ENCODE results near the gene GAS7.

The GAS7 gene

DNA sequence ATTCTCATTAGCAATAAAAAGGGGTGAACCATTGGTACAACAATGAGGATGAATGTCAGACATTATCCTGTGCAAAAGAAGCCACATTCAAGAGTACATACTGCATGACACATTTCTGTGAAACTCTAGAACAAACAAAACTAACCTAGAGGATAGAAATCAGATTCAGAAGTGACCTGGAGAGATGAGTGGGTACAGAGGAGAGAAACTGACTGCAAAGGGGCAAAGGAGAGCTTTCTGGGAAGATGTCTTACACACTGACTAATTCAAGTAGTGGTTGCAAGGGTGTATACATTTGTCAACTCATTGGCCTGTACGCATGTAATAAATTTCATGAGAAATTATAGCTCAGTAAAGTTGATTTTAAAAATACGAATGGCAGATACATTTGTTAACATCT lies 115.6 kb downstream of the GAS7 start:
- no peak for DNase-seq (ENCODE audit: low spot score)
- TF ChIP-seq, protein P1, sequence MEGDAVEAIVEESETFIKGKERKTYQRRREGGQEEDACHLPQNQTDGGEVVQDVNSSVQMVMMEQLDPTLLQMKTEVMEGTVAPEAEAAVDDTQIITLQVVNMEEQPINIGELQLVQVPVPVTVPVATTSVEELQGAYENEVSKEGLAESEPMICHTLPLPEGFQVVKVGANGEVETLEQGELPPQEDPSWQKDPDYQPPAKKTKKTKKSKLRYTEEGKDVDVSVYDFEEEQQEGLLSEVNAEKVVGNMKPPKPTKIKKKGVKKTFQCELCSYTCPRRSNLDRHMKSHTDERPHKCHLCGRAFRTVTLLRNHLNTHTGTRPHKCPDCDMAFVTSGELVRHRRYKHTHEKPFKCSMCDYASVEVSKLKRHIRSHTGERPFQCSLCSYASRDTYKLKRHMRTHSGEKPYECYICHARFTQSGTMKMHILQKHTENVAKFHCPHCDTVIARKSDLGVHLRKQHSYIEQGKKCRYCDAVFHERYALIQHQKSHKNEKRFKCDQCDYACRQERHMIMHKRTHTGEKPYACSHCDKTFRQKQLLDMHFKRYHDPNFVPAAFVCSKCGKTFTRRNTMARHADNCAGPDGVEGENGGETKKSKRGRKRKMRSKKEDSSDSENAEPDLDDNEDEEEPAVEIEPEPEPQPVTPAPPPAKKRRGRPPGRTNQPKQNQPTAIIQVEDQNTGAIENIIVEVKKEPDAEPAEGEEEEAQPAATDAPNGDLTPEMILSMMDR (IDR thresholded peaks at IDR 0.05; ENCODE audit: extremely low read depth, missing control alignments) = no peak

DNA sequence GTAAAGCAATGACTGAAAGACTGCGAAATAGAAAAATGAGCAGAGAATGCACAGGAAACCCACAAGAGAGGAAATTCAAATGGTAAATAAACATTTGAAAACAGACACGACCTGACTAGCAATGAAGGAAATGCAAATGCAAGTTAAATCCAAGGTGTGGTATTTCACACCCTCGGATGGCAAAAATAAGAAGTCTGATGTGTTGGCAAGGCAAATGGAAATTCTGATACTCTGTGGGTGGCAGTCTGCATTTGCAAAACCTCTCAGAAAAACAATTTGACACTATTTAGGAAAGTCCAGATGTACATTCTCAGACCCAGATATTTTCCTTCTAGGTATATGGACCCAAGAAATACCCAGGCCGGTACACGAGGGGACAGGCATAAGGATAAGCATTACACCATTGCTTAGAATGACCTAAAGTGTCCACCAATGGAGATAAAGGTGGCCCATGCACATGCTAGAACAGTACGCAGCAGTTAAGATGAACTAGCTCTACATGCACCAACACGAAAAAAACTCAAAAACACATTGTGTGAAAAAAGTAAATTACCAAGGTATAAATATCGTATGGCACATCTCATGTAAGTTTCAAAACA lies 116.7 kb downstream of the GAS7 start:
- DNase-seq (ENCODE audit: low spot score) = no peak
- TF ChIP-seq, protein P1 (IDR thresholded peaks at IDR 0.05; ENCODE audit: extremely low read depth, missing control alignments) = no peak

DNA sequence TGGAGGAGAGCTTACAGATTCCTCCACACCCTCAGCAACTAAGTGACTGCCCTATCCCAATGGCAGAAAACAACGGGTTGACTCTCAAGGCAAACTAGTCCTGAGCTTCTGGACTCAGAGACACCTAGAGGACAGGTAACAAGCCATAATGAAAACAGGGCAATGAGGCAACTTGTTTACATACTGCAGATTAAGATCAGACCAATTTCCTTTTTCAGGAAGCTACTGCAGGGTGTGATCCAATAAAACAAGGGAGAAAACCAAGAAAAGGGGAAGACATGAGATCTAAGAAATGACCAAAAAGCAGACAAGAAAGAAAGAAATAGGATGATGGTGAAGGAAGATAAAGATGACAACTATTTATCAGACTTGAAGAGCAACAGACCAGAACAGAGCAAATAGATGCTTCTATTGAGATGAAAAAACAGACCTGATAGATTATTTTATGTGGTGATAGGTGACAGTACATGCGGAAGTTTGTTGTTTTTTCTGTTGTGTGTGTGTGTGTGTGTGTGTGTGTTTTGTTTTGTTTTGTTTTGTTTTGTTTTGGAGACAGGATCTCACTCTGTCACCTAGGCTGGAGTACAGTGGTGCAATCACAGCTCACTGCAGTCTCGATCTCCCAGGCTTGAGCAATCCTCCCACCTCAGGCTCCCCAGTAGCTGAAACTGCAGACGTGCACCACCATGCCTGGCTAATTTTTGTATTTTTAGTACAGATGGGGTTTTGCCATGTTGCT lies 120.7 kb downstream of the GAS7 start:
- no peak for DNase-seq (ENCODE audit: low spot score)

DNA sequence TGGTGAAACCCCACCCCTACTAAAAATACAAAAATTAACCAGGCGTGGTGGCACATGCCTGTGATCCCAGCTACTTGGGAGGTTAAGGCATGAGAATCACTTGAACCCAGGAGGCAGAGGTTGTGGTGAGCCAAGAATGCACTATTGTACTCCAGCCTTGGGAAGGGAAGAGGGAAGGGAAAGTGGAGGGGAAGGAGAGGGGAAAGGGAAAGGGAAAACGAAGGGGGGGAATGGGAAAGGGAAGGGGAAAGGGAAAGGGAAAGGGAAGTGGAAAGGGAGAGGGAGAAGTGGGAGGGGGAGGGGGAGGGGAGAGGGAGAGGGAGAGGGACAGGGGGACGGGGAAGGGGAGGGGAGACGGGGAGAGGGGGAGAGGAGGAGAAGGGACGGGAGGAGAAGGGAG lies 122.5 kb downstream of the GAS7 start:
- DNase-seq (ENCODE audit: low spot score) = no peak
- TF ChIP-seq, protein P1 (IDR thresholded peaks at IDR 0.05; ENCODE audit: extremely low read depth, missing control alignments) = no peak

More for the DNA sequence above, 120.7 kb downstream of the GAS7 start:
- TF ChIP-seq, protein P1 (IDR thresholded peaks at IDR 0.05; ENCODE audit: extremely low read depth, missing control alignments) = no peak

DNA sequence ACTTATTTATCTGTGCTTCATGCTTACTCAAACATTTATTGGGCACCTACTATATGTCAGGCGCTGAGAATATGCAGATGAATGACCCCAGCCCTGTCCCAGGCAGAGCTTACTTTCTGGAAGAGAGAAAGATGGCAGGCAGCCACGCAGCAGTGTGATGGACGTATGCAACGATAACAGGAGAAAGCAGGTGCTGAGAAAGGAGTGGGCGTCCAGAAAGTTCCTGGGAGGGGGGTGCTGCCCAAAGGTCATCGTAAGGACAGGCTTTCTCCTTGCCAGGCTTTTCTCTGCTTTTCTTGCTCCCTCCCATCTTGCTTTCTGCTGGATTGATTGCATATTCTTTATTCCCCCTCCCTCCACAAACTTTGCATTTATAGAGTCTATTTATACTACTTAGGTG lies 124.5 kb downstream of the GAS7 start:
- DNase-seq (ENCODE audit: low spot score) = no peak
- TF ChIP-seq, protein P1 (IDR thresholded peaks at IDR 0.05; ENCODE audit: extremely low read depth, missing control alignments) = no peak

DNA sequence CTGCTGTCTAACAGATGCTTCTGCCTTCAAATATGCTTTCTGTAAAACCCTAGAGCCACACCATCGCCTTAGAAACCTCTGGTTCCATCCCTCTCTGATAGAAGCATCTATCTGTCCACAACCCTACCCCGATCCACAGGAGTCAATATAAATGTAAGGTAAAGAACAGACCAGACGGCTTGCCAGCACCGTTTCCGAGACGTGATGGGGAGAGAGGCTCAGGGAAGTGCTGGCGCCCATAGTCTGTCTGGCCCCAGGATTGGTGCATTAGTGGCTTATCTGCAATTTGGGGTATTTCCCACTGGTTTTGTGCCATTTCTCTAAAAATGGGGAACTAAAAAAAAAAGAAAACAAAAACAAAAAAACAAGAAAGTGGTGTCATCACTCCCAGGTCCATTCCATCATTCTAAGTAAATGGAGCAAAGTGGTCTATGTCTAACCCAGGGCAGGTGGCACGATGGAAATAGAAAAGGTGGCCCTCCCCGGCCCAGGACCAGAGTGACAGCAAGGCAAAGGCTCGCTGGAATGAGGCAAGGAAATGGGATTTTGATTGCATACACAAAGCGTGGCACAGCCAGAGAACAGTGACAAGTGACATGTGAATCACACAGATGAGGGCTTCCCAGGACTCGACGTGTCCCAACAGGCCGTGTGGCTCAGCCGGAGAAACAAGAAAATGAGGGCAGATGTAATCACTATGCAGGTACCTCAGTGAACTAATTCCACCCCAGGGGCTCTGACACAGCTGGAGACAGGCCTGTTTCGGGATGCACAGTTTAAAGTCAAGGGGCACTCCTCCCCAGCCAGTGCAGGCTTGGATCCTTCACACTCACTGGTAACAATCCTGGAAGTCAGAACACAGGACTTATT lies 125.6 kb downstream of the GAS7 start:
- TF ChIP-seq, protein P1 (IDR thresholded peaks at IDR 0.05; ENCODE audit: extremely low read depth, missing control alignments) = no peak
- no peak for DNase-seq (ENCODE audit: low spot score)

DNA sequence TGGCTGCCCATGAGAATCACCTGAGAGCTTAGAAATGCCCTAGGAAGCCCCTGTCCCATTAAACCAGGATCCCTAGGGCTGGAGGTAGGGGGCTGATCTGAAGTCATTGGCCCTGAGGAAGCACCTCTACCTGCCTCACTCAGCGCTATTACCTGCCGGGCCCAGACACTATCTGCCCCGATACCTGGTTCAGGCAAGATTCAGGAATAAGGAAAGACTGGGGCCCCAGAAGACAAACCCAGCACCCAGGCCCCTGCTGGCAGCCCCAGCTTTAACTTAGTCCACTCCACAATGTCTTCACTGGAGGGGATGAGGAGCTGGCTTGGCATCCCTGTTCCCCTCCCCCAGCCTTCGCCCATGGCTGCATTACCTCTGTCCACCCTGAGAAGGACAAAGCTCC lies 126.3 kb downstream of the GAS7 start:
- TF ChIP-seq, protein P1 (IDR thresholded peaks at IDR 0.05; ENCODE audit: extremely low read depth, missing control alignments) = no peak
- no peak for DNase-seq (ENCODE audit: low spot score)

Measured in GM20000 (cell line).